Neutrophil (primary cell): Measurements from ENCODE around the gene RYR2.

Experiments
- H3K27ac ChIP-seq: fragments of 200-600 bp; sonication (generic); 2 replicates; pipeline ENCODE4 v1.5.1; 2016; ENCODE audit warnings: mild to moderate bottlenecking, moderate library complexity
- H3K27me3 ChIP-seq: fragments of 200-600 bp; sonication (generic); 2 replicates; pipeline ENCODE4 v1.6.0; 2016; ENCODE audit warnings: mild to moderate bottlenecking
- H3K36me3 ChIP-seq: fragments of 200-600 bp; sonication (generic); 2 replicates; pipeline ENCODE4 v1.5.1; 2017
- H3K4me1 ChIP-seq, 2 experiments: fragments of 200-600 bp in 1 of 2; sonication (generic) in 1 of 2; 1 replicate in 1 of 2; 2 replicates in 1 of 2; pipeline versions ENCODE4 v1.5.1 to v1.6.1; 2013 to 2016; ENCODE audit warnings: low read depth in 1 of 2, low read length in 1 of 2, mild to moderate bottlenecking in 1 of 2, moderate library complexity in 1 of 2; ENCODE audit not compliant: control insufficient read depth in 1 of 2, insufficient read depth in 1 of 2
- H3K4me3 ChIP-seq, 2 experiments: fragments of 200-600 bp in 1 of 2; sonication (generic) in 1 of 2; 1 replicate in 1 of 2; 2 replicates in 1 of 2; pipeline ENCODE4 v1.5.1; 2013 to 2016; ENCODE audit warnings: low read depth in 1 of 2, low read length in 1 of 2, mild to moderate bottlenecking in 1 of 2, moderate library complexity in 1 of 2
- H3K9me3 ChIP-seq: fragments of 200-600 bp; sonication (generic); 2 replicates; pipeline ENCODE4 v1.5.1; 2016
- TF ChIP-seq, protein P1 (sequence below): fragments of 200-600 bp; sonication (generic); IDR thresholded peaks from 2 replicates; pipeline ENCODE4 v1.5.1; 2016; ENCODE audit warnings: antibody characterized with exemption

Gene RYR2

DNA sequence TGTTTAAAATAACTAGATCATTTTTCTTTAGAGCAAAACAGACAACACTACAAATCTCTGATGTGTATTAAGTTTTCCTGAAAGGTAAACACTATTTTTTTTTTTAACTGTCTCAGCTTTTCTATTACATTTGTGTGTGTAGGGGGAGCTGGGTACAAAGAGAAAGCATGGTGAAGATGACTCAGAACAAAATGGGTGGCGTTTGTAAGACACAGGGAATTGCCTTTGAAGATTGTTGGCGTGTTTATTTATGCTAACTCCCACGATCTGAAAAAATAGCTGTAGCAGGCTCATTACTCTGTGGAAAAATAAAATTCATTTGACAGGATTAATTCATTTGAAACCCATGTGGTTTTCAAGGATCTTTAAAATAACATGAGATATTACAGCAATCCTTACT is 285.1 kb downstream of the RYR2 start:
- Histone ChIP-seq H3K4me3 (no peak overlapping the region), H3K4me1 (no peaks in the 10 kb centered on the region), H3K9me3 (no peaks in the 10 kb centered on the region), H3K27ac (no peak overlapping the region), H3K27me3 (no peaks in the 10 kb centered on the region), H3K36me3 (no peaks in the 10 kb centered on the region)
- TF ChIP-seq, protein P1, sequence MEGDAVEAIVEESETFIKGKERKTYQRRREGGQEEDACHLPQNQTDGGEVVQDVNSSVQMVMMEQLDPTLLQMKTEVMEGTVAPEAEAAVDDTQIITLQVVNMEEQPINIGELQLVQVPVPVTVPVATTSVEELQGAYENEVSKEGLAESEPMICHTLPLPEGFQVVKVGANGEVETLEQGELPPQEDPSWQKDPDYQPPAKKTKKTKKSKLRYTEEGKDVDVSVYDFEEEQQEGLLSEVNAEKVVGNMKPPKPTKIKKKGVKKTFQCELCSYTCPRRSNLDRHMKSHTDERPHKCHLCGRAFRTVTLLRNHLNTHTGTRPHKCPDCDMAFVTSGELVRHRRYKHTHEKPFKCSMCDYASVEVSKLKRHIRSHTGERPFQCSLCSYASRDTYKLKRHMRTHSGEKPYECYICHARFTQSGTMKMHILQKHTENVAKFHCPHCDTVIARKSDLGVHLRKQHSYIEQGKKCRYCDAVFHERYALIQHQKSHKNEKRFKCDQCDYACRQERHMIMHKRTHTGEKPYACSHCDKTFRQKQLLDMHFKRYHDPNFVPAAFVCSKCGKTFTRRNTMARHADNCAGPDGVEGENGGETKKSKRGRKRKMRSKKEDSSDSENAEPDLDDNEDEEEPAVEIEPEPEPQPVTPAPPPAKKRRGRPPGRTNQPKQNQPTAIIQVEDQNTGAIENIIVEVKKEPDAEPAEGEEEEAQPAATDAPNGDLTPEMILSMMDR, result no peak

DNA sequence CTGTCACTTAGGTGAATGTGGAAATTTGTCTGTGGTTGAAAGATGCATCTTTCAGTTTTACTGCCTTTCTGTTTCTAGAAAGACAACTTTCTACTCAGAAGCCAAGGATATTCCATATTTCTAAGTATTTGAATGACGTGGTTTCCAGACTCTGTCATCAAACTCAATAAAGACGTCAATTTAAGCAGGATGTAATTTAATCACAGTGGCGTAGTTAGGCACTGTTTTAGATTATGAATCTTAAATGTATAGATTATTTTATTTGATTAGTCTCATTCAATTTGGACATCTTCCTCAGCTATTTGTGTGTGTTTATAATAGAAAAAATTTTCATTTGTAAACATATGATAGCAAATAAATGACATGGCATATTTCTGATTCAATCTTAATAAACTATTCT is 298.9 kb downstream of the RYR2 start:
- H3K4me3 ChIP-seq, result no peak overlapping the region
- H3K27me3 ChIP-seq, result no peaks in the 10 kb centered on the region
- TF ChIP-seq, protein P1, result no peak
- H3K36me3 ChIP-seq, result no peaks in the 10 kb centered on the region
- H3K27ac ChIP-seq, result no peak overlapping the region
- H3K4me1 ChIP-seq, result no peaks in the 10 kb centered on the region
- H3K9me3 ChIP-seq, result no peaks in the 10 kb centered on the region

DNA sequence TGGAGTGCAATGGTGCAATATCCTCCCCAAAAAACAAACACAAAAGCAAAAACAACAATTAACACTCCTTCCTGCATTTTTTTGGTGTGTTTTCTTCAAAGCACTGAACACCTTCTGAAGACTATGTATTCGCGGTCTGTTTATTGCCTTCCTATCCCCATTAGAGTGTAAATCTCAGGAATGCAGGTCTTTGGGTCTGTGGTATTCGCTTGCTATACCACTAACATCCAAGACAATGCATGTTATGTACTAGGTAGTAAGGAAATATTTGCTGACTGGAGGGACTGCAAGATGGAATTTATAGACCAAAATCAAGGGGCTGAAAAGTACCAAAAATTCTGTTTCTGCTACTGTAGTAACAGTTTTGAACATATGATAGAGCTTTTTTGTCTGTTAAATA is 299.4 kb downstream of the RYR2 start:
- TF ChIP-seq, protein P1, result no peak
- no peaks in the 10 kb centered on the region for H3K9me3 ChIP-seq
- no peak overlapping the region for H3K4me3 ChIP-seq
- no peaks in the 10 kb centered on the region for H3K4me1 ChIP-seq
- H3K27ac ChIP-seq, result no peak overlapping the region
- H3K36me3 ChIP-seq, result no peaks in the 10 kb centered on the region
- H3K27me3 ChIP-seq, result no peaks in the 10 kb centered on the region

DNA sequence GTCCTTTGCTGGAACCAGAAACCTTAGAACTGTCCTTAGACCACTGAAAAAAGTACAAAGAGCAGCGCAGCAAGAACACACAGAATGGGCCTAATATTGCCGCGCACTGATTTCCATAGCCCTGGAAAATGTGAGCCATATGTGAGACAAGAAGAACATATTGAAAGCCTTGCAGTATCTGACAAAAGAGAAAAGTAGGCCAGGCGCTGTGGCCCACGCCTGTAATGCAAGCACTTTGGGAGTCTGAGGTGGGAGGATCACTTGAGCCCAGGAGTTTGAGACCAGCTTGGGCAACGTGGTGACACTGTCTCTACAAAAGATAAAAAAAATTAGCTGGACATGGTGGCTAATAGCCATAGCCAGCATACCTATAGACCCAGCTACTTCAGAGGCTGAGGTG is 300.7 kb downstream of the RYR2 start:
- TF ChIP-seq, protein P1, result no peak
- H3K27ac ChIP-seq, result no peak overlapping the region
- no peaks in the 10 kb centered on the region for H3K9me3 ChIP-seq
- H3K27me3 ChIP-seq, result no peaks in the 10 kb centered on the region
- no peaks in the 10 kb centered on the region for H3K36me3 ChIP-seq
- no peaks in the 10 kb centered on the region for H3K4me1 ChIP-seq
- no peak overlapping the region for H3K4me3 ChIP-seq

- no peaks in the 10 kb centered on the region for H3K36me3 ChIP-seq
- H3K4me1 ChIP-seq, result no peaks in the 10 kb centered on the region
- TF ChIP-seq, protein P1, result no peak
- no peaks in the 10 kb centered on the region for H3K27me3 ChIP-seq
- H3K27ac ChIP-seq, result no peak overlapping the region
- no peaks in the 10 kb centered on the region for H3K9me3 ChIP-seq
- H3K4me3 ChIP-seq, result no peak overlapping the region
Measured at GRCh38 chr1:237352747-237353146, 310.8 kb downstream of the RYR2 start.

DNA sequence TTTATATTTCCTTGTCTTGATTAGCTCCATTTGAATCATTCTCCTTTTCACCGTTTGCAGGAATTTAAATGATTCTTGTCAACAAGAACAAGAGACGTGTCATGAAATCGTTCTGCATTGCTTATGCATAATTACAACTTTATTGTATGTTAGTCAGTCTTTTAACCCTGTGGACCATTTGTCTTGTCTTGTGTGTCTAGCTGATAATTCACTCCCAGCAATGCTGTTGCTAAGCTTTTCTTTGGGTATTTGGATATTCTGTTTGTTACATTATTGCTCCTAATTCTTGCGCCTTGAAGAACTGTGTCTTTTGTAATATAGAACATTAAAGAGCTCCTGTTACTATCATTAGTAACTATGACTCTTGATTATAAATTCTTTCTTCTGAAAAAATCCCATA is 311.9 kb downstream of the RYR2 start:
- Histone ChIP-seq H3K27me3 (no peaks in the 10 kb centered on the region), H3K27ac (no peak overlapping the region), H3K9me3 (no peaks in the 10 kb centered on the region), H3K36me3 (no peaks in the 10 kb centered on the region), H3K4me3 (no peak overlapping the region), H3K4me1 (no peaks in the 10 kb centered on the region)
- TF ChIP-seq, protein P1, result no peak
